Spleen (tissue), 11 donors: ENCODE results near the gene PKD1. TPM values are rescaled to one million over a fixed set of nuclear protein-coding genes. Genes with fewer than 3 reads are reported as not detected.

Experiments
- DNase-seq: peaks from one replicate; pipeline ENCODE4 v3.0.0-alpha.2; 2020
- H3K27ac ChIP-seq, 8 donors: fragments of 200-600 bp; sonication (generic) in 7 of 8; 1 replicate in 4 of 8; 2 replicates in 4 of 8; pipeline versions ENCODE4 v1.5.0 to v1.8.0; 2016 to 2021; ENCODE audit warnings: inconsistent platforms in 4 of 8, mild to moderate bottlenecking in 4 of 8, moderate library complexity in 1 of 8
- H3K27me3 ChIP-seq, 7 donors: fragments of 200-600 bp; sonication (generic) in 6 of 7; replicated peaks in 1 of 7; 1 replicate in 4 of 7; 2 replicates in 3 of 7; pipeline versions ENCODE4 v1.5.0 to v1.8.0; 2016 to 2021; ENCODE audit warnings: inconsistent platforms in 3 of 7, mild to moderate bottlenecking in 1 of 7
- H3K36me3 ChIP-seq, 6 donors: fragments of 200-600 bp; sonication (generic) in 5 of 6; 1 replicate in 4 of 6; 2 replicates in 2 of 6; pipeline versions ENCODE4 v1.5.0 to v1.8.0; 2016 to 2021; ENCODE audit warnings: inconsistent platforms in 2 of 6
- H3K4me1 ChIP-seq, 6 donors: fragments of 200-600 bp; sonication (generic) in 5 of 6; 1 replicate in 3 of 6; 2 replicates in 3 of 6; pipeline versions ENCODE4 v1.5.0 to v1.8.0; 2016 to 2021; ENCODE audit warnings: inconsistent platforms in 3 of 6
- H3K4me3 ChIP-seq, 8 donors: fragments of 200-600 bp; sonication (generic) in 7 of 8; 1 replicate in 4 of 8; 2 replicates in 4 of 8; pipeline versions ENCODE4 v1.5.0 to v1.8.0; 2016 to 2021; ENCODE audit warnings: inconsistent platforms in 4 of 8, mild to moderate bottlenecking in 4 of 8, moderate library complexity in 2 of 8
- H3K9me3 ChIP-seq, 8 donors: fragments of 200-600 bp; sonication (generic) in 7 of 8; 1 replicate in 4 of 8; 2 replicates in 4 of 8; pipeline versions ENCODE4 v1.5.0 to v1.8.0; 2016 to 2021; ENCODE audit warnings: inconsistent platforms in 4 of 8
- CTCF ChIP-seq, 11 experiments: fragments of 200-600 bp in 7 of 11; fragments of 450-650 bp in 4 of 11; sonication (generic) in 4 of 11; IDR thresholded peaks in 8 of 11; conservative IDR thresholded peaks in 3 of 11; 1 replicate in 7 of 11; 2 replicates in 4 of 11; pipeline versions ENCODE4 v1.4.0 to v1.8.0; 2016 to 2021; ENCODE audit warnings: antibody characterized with exemption in 11 of 11, inconsistent platforms in 4 of 11, mild to moderate bottlenecking in 1 of 11
- POLR2A ChIP-seq, 3 donors: fragments of 450-650 bp; IDR thresholded peaks; one replicate each; pipeline ENCODE4 v1.5.1; 2017; ENCODE audit warnings: antibody characterized with exemption in 3 of 3, mild to moderate bottlenecking in 1 of 3
- POLR2AphosphoS5 ChIP-seq, 3 donors: sonication (generic); formaldehyde crosslinking; IDR thresholded peaks; one replicate each; pipeline ENCODE4 v1.5.1; 2017; ENCODE audit warnings: antibody characterized with exemption in 3 of 3
- WGBS, 5 donors: extraction: QIAGEN DNeasy Blood & Tissue Kit in 3 of 5; methylation state at CpG; one replicate each; pipeline versions ENCODE4 v1.1.5 to v1.1.7; 2013 to 2018; 5-methylcytosine and 5-hydroxymethylcytosine counted together
- intact Hi-C: fragments of 100-400 bp; cut with DNase I; formaldehyde crosslinking; loops from one replicate; pipeline ENCODE4 v1.15.0; 2023; ENCODE audit warnings: low total_unique reads
- polyA plus RNA-seq, 3 donors: library from polyadenylated mRNA; stranded (reverse); fragments of 200-250 nt; gene quantifications; one replicate each; pipeline ENCODE4 v1.2.1, GENCODE V29; 2013
- total RNA-seq, 7 donors: library from RNA; depleted of rRNA in 3 of 7; stranded (reverse); fragments of >200 nt in 3 of 7; fragmentation: NEBNext Ultra II Directional in 4 of 7; extraction: Animal tissue kit (Norgen Biotek cat#: 25700) in 4 of 7; gene quantifications; one replicate each; pipeline versions ENCODE4 v1.1.0 to v1.2.1, GENCODE V29; 2016 to 2021
- donor health status: healthy with polysubstance abuse.
- donor health status: DM: no; HTN: no; CAD: no; lungs with moderate emphysema.
- donor health status: DM: no; HTN: no; CAD: no.
- donor health status: Bipolar disorder and iron deficiency.
- donor health status: healthy.
- donor health status: DM: no; HTN: no; CAD: no.
- donor health status: DM: yes; HTN: yes; CAD: no.

PKD1 gene
- total and polyA plus RNA-seq, 10 donors, result 14.0 to 124 (median 79.8) TPM

- WGBS, 5 donors, result 93 to 95% (median 94%) methylated on average over 32 to 44 of the region's 44 CpGs
- DNase-seq, result no peak
- Histone ChIP-seq H3K9me3 (no peaks in the 10 kb centered on the region), H3K27ac (peak overlapping the region in 2 of 8 donors; percentile 33 to 57), H3K4me3 (no peak overlapping the region), H3K4me1 (peaks cover 0 to 41% (median 15%) of the 10 kb centered on the region in 6 donors), H3K36me3 (peaks cover 0 to 100% (median 97%) of the 10 kb centered on the region in 6 donors), H3K27me3 (no peaks in the 10 kb centered on the region)
- intact Hi-C loops, result no loop called here
- TF ChIP-seq POLR2AphosphoS5 (IDR thresholded peaks at IDR 0.05) (peak in 1 of 3 donors; percentile 4), POLR2A (IDR thresholded peaks at IDR 0.05) (no peak)
These were observed 51.6 kb downstream of the PKD1 start for GRCh38 chr16:2083876-2084780.

GRCh38 chr16:2083409-2083808 lies 52.3 kb downstream of the PKD1 start:
- no peak overlapping the region for H3K4me3 ChIP-seq
- intact Hi-C loops, result no loop called here
- H3K27ac ChIP-seq, result peak overlapping the region in 4 of 8 donors; percentile 33 to 63 (median 53)
- TF ChIP-seq POLR2A (IDR thresholded peaks at IDR 0.05) (no peak), CTCF (IDR thresholded peaks at IDR 0.05 in 8 of 11, conservative IDR thresholded peaks at IDR 0.05 in 3 of 11) (no peak), POLR2AphosphoS5 (IDR thresholded peaks at IDR 0.05) (no peak)
- peaks cover 0 to 38% (median 15%) of the 10 kb centered on the region in 6 donors for H3K4me1 ChIP-seq
- H3K9me3 ChIP-seq, result no peaks in the 10 kb centered on the region
- peaks cover 0 to 100% (median 97%) of the 10 kb centered on the region in 6 donors for H3K36me3 ChIP-seq
- WGBS, 5 donors, result 84 to 93% (median 88%) methylated on average over 12 to 19 of the region's 19 CpGs
- no peak for DNase-seq
- H3K27me3 ChIP-seq, result no peaks in the 10 kb centered on the region

- no peak overlapping the region for H3K4me3 ChIP-seq
- no peaks in the 10 kb centered on the region for H3K9me3 ChIP-seq
- H3K27me3 ChIP-seq, result no peaks in the 10 kb centered on the region
- 53 to 64% (median 59%) methylated on average over 15 to 16 of the region's 16 CpGs for whole genome bisulfite sequencing, 5 donors
- peaks cover 0 to 100% (median 95%) of the 10 kb centered on the region in 6 donors for H3K36me3 ChIP-seq
- peaks cover 0 to 38% (median 15%) of the 10 kb centered on the region in 6 donors for H3K4me1 ChIP-seq
- intact Hi-C loops, result no loop called here
- no peak for DNase-seq
- H3K27ac ChIP-seq, result peak overlapping the region in 4 of 8 donors; percentile 33 to 63 (median 53)
- TF ChIP-seq POLR2AphosphoS5 (IDR thresholded peaks at IDR 0.05), result peak in 2 of 3 donors; percentile 12 to 19
- no peak for TF ChIP-seq POLR2A (IDR thresholded peaks at IDR 0.05)
These were observed 52.7 kb downstream of the PKD1 start for GRCh38 chr16:2082983-2083364.

- H3K27ac ChIP-seq, result peak overlapping the region in 5 of 8 donors; percentile 17 to 63 (median 49)
- whole genome bisulfite sequencing, 5 donors, result 70 to 81% (median 77%) methylated on average over 21 to 32 of the region's 32 CpGs
- H3K27me3 ChIP-seq, result no peaks in the 10 kb centered on the region
- no peak overlapping the region for H3K4me3 ChIP-seq
- H3K4me1 ChIP-seq, result peaks cover 0 to 38% (median 15%) of the 10 kb centered on the region in 6 donors
- DNase-seq, result no peak
- TF ChIP-seq POLR2A (IDR thresholded peaks at IDR 0.05) (no peak), POLR2AphosphoS5 (IDR thresholded peaks at IDR 0.05) (peak in 2 of 3 donors; percentile 63 to 65), CTCF (IDR thresholded peaks at IDR 0.05 in 8 of 11, conservative IDR thresholded peaks at IDR 0.05 in 3 of 11) (peak in 2 of 11 experiments; percentile 14 to 17)
- intact Hi-C loops, result no loop called here
- H3K36me3 ChIP-seq, result peaks cover 0 to 100% (median 92%) of the 10 kb centered on the region in 6 donors
- no peaks in the 10 kb centered on the region for H3K9me3 ChIP-seq
These were observed 53.3 kb downstream of the PKD1 start for GRCh38 chr16:2082171-2082982.
